GM19043 (cell line): ENCODE measurements around the gene VGLL3.
"Not testable (repeated sequence)": the region's sequence is repeated elsewhere in the genome, so short reads cannot be mapped to it uniquely, and the experiment has no call there.

Source experiments
- ATAC-seq: cut with Tn5 transposase; IDR thresholded peaks from one replicate; pipeline ENCODE4 v1.9.1; 2021; ENCODE audit warnings: low read depth; ENCODE audit not compliant: unreplicated experiment

Gene VGLL3, protein sequence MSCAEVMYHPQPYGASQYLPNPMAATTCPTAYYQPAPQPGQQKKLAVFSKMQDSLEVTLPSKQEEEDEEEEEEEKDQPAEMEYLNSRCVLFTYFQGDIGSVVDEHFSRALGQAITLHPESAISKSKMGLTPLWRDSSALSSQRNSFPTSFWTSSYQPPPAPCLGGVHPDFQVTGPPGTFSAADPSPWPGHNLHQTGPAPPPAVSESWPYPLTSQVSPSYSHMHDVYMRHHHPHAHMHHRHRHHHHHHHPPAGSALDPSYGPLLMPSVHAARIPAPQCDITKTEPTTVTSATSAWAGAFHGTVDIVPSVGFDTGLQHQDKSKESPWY

GRCh38 chr3:86990734-86991481, at the start of gene VGLL3:
TSS of gene VGLL3 (minus strand) at chr3:86991149. CDS start at chr3:86990743, 406 bp downstream.
- ATAC-seq: no peak

- ATAC-seq: no peak
These were observed 46.7 kb upstream of the VGLL3 start for GRCh38 chr3:87037652-87038051.

DNA sequence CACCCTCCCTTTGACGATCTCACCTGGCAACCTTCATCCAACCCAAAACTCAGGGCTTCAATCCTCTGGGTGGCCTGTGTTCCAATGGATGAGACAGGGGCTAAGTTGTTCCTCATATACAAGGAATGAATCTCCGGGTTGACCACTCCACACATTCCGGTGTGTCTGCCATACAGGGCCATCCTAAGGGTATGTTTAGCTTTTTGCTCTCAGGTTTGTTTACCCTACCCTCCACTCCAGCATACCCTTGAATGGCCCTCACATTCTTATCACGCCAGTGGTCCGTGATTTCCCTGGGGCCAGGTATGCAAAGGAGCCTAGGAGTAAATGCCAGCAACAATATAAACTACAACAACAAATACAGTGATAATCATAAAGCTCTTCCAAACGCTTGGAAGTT, 45.7 kb upstream of the VGLL3 start:
- ATAC-seq: no peak

DNA sequence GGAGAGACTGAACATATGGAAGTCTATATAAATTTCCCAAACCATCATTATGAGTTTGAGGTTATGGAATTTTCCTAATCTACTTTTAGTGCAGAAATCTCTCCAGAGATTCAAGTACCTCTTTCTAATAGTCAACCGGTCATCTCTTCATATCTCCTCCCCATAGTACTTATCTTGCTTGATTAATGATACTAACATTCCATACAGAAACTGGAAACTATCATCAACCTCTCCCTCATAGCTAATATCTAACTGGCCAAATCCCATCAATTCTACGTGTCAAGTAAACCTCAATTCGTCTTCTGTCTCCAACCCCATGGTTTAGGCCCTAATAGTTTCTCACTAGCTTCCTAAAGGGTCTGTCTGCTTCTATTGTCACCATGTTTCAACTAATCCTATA, 44.4 kb upstream of the VGLL3 start:
- ATAC-seq: no peak

- ATAC-seq: no peak
These were observed 42.3 kb upstream of the VGLL3 start for GRCh38 chr3:87033205-87033604.

DNA sequence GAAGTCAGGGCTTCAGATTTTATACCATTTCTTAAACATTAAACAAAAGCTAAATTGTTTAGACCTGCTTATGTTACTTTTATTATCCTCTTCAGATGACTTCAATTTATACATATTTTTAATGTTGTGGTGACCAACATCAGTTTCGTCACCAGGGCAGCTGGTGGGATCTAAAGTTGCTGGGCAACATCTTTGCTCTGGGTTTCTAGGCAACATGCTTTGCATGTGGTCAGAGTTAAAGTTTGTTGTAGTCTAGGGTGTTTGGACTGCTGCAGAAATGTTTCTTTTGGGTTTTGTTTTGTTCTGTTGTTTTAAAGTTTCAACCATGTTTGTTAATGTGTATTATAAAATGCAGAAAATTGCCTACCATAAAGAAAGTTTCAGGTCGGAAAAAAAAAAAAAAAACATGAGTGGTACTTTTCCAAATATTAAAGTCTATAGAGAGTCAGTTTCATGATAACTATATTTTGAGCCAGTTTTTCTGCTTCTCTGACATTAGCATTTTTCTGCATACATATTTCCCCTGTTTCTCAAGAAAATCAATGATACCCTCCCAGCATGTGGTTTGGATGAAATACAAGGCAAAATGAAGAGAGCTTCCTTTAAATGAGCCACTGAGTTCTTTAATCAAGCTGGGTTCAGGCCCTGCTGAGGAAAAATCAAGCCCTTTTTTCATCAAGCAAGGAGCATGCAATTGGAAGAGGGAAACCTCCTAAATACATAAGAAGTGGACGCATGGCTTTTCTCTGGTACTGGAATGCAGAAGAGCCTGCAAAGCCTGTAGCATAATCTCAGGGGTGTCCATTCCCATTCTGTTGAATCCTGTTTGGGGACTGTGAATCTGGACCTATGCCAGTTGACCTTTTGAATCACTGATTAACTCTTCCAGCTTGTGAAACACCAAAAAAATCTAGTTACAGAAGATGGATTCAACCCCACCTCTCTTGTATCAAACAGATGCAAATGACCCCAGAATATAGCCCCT, 35.0 kb upstream of the VGLL3 start:
- no peak for ATAC-seq

DNA sequence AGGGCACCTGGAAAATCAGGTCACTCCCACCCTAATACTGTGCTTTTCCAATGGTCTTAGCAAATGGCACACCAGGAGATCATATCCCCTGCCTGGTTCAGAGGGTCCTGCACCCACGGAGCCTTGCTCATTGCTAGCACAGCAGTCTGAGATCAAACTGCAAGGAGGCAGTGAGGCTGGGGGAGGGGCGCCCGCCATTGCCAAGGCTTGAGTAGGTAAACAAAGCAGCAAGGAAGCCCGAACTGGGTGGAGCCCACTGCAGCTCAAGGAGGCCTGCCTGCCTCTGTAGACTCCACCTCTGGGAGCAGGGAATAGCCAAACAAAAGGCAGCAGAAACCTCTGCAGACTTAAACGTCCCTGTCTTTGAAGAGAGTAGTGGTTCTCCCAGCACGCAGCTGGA, 26.4 kb upstream of the VGLL3 start:
- not testable (repeated sequence) for ATAC-seq

GRCh38 chr3:87009271-87009670, 18.3 kb upstream of the VGLL3 start:
- no peak for ATAC-seq

DNA sequence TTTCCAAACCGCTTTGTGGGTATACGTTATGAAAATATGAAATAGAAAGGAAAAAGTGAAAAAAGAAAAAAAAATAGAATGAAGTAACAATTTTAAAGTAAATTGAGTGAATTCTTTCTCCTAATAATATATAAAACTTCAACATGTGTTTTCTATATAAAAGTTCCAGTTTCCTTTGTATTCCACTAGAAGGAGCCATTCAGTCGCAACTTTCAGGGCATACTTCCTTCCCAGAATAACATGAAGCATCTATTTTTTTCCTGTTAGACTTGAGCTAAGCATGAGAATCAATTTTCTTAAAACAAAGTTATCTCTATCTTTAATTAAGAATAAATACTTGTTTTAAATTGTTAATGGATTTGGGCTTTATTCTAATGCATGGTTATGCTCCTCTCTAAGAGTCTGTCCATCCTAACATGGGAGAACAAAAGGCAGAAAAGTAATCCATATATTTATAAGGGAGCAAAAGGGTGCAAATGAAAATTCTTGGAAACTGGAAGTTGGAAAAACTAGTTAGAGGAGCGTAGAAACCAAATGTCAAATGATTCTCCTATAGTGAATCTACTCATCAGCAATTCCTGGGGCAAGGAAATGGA, 16.0 kb upstream of the VGLL3 start:
- ATAC-seq: no peak

GRCh38 chr3:87004883-87005282, 13.9 kb upstream of the VGLL3 start:
- ATAC-seq: no peak

GRCh38 chr3:87002346-87002745, 11.4 kb upstream of the VGLL3 start:
- ATAC-seq: no peak

DNA sequence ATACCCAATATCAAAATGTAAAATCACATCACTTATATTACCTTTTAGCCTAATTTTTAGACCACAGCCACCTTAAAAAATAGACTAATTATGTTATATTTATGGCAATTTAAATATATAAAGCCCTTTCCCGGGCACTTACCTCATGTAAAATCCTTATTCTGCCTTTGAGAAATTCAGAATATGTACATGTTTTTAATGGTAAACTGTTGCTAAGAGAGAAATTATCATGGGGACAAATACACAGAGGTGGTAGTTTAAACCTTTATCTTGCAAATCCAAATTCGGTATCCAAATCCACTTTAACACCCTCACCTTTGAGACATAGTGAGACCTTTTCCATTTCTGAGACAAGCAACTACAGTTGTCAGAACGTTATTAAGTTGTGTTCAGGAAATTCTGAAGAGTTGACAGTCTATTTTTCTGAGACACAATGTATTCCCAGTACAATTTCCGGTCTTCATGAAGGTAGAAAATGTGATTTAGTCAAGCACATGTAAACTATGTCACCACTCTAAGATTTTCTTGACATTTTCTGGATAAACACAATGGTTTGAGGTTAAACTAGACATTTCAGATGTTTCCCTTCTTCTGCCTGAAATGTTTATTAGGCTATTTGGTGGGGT, 10.6 kb upstream of the VGLL3 start:
- ATAC-seq: no peak

DNA sequence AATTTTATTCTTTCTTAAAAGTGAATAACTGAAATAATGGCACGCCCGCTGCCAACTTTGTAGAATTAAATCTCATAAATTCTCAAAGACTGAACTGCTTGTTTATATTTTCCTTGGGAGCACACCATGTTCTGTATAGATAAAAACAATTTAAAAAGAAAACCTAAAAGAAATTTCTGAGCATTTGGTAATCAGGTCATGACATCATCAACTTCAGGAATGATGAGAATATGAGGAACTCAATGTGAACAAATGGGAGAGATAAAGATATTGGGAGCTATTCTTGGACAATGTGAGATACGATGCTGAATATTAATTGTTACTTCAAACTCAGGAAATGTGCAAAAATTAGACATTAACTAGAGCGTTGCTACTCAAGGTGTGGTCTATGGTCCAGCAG, 10.0 kb upstream of the VGLL3 start:
- no peak for ATAC-seq

GRCh38 chr3:86998569-86998968, 7.6 kb upstream of the VGLL3 start:
- ATAC-seq: no peak

DNA sequence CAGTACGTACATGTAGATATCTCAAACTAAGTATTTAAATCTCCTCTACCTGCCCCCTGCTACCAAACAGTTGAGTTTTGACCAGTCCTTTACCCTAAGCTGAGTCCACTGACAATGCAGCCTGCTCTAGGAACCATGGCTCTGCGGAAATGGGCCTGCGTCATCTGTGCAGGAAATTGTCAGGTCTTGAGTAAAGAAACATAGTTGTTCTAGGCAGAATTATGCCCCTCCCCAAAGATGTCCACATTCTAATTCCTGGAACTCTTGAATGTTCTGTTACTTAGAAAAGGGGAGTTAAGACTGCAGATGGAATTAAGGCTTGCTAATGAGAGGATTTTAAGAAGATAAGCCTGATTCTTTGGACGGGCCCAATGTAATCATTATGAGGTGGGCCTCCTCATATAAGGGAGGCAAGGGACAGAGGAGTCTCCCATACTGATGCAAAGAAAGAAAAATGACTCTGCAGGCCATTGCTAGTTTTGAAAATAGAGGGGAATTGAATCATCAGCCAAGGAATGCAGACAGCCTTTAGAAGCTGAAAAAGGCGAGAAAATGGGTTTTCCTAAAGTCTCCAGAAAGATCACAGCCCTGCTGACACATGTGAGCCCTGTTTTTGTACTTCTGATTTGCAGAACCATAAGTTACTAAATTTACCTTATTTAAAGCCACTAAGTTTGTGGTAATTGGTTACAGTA, 5.5 kb upstream of the VGLL3 start:
- no peak for ATAC-seq

DNA sequence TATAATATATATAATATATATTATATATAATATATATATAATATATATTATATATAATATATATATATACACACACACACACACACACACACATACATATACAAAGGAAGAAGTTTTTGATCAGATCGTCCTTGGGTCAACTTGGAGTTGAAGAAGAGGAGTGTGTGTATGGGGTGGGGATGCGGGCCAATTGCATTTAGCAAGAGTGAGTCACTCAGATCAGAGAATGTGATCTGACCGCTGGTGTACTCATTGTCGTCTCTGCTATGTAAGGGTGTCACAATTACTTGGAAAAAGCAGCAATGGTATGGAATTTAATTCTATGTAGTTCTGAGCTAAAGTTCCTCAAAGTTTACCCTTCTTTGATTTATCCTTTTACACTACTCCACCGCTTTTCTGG, 4.6 kb upstream of the VGLL3 start:
- ATAC-seq: no peak

- ATAC-seq: no peak
These were observed 2.8 kb upstream of the VGLL3 start for GRCh38 chr3:86993704-86994103.

DNA sequence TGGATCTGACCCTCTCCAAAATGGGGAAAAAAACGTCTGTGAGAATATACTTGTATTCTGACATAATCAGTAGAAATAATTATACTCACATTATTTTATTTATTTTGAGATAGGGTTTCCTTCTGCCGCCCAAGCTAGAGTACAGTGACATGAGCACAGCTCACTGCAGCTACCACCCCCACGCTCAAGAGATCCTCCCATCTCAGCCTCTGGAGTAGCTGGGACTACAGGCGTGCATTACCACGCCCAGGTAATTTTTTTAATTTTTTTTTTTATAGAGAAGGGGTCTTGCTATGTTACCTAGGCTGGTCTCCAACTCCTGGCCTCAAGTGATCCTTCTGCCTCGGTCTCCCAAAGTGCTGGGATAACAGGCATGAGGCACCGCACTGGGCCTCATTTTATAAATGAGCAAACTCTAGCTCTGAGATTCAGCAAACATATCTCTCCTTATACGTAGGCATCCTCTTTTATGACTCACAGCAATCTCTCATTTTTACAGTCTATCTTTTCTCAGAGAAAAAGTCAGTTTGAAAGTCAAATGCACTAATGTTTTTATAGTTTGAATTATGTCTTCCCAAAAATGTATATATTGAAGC, 989 bp upstream of the VGLL3 start:
- ATAC-seq: no peak

- no peak for ATAC-seq
These were observed 500 bp upstream of the VGLL3 start for GRCh38 chr3:86991482-86991815.
